GM12874 (cell line): ENCODE measurements around the gene RAPGEF6.

ENCODE experiments used
- TF ChIP-seq, protein P1 (sequence below): IDR thresholded peaks from 2 replicates; pipeline ENCODE4 v1.5.1; 2011; ENCODE audit warnings: low read depth, mild to moderate bottlenecking, control low read depth, low read length, moderate library complexity; ENCODE audit not compliant: insufficient read depth

Gene RAPGEF6

DNA sequence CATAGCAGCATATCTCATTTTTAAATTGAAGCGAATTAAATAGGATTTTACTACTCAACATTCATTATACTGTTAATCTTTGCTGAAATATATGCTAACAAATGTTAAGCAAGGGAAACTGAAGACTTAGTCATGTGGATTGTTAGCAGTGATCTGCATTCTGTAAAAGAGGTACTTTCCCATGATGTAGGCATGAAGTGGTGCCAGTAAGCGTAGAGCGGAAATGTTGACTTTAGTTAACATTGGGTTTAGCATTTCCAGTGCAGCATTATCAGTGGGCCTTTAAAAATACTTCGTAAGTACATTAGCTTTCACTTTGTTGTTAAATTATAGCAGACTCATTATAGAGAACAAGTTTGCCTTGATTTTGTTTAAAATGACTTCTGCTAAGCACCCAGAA is 240.9 kb downstream of the RAPGEF6 start:
- TF ChIP-seq, protein P1, sequence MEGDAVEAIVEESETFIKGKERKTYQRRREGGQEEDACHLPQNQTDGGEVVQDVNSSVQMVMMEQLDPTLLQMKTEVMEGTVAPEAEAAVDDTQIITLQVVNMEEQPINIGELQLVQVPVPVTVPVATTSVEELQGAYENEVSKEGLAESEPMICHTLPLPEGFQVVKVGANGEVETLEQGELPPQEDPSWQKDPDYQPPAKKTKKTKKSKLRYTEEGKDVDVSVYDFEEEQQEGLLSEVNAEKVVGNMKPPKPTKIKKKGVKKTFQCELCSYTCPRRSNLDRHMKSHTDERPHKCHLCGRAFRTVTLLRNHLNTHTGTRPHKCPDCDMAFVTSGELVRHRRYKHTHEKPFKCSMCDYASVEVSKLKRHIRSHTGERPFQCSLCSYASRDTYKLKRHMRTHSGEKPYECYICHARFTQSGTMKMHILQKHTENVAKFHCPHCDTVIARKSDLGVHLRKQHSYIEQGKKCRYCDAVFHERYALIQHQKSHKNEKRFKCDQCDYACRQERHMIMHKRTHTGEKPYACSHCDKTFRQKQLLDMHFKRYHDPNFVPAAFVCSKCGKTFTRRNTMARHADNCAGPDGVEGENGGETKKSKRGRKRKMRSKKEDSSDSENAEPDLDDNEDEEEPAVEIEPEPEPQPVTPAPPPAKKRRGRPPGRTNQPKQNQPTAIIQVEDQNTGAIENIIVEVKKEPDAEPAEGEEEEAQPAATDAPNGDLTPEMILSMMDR = no peak

DNA sequence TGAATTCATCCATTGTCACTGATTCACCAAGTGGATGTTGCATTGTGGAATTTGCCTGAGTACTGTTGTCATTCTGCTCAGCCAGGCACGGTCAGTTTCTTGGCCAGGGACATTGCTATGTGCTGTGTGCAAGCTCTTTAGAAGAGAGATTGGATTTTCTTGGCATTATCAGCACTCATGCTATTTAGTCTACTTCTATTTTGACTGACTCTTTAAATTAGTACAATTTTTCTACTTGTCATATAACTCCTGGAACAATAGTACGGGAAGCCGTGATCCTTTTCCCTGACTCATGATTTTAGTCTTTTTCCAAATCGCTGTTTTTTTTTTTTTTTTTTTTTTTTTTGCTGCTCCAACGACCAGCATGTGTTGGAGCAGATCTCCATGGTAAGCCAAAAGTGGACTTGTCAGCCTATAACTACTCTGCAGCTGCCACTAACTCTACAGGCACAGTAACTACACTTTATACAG is 241.5 kb downstream of the RAPGEF6 start:
- TF ChIP-seq, protein P1 = no peak

DNA sequence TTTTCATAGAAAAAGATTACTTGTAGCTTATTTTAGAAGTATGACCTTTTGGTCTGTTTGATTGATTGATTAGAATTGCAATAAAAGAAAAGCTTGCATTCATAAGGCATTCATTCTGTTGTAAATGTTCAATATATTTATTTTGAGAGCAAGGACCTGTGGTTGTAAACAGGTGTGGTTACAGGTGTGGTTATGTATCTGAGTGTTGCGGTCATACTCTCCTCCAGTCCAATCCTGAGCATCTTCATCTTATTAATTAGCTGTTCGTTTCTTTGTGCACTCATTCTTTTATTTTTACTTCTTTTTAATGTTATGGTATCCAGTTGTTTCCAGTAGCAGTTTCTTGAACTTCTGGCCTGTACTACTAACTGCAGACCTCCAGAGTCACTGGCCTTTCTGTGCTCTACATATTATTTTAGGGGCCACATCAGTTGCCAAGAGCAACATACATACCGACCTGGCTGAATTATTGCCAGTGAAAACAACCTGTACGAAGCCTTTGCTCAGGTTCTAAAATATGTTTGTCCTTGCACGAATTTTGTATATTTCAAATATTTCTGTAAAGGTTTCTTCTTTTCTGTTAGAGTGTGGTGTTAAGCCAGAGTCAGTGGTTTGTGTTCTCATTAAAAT is 242.4 kb downstream of the RAPGEF6 start:
- TF ChIP-seq, protein P1 = no peak

DNA sequence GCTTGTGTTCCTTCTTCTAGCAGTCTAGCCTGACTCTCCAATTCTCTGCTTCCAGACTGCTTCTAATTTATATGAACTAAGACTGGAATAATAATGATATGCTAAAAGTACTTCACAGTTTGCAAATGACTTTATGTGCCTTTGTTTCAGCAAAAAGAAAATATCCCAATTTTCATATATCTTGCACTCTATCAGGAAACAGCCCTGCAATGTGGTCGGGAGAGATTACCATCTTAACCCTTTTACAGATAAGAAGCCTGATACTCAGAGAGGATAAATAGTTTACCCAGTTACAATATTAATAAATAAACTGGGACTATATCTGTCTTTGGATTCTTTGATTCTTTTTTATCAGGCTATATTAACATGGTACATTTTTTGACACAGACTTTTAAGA is 245.2 kb downstream of the RAPGEF6 start:
- TF ChIP-seq, protein P1 = no peak

DNA sequence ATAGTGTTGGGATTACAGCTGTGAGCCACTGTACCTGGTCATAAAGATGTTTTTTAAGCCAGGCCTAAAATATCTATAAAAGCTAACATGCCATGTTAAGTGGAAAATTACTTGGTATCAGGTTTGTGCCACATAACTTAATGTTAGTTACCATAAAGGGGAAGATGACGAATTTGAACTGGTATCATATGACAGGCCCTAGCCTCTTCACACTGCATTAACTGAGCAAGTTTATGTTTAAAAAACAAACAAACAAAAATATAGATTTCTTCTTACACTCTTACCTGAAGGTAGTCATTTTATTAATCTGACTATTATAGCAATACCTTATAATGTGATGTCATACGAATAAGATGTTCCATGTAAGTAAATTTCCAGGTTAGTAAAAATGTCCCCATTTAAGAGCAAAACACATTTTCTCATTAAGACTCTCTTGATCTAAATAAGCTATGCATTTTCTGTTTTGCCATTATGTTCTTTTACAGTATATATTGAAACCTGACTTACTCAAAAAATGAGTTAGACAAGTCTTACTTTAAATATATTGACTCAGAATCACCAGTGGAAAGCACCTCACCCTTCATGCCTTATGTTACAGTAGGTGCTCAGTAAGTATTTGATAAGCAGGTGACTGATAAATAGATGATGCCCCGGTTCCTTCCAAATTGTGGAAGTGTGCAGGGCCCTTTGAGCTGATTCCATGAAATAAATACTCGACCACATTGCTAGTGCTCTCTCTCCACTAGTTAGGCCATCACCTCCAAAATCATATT is 245.7 kb downstream of the RAPGEF6 start:
- TF ChIP-seq, protein P1 = no peak

GRCh38 chr5:131387255-131387654 is 247.8 kb downstream of the RAPGEF6 start:
- TF ChIP-seq, protein P1 = no peak

GRCh38 chr5:131386779-131387178 is 248.2 kb downstream of the RAPGEF6 start:
- TF ChIP-seq, protein P1 = no peak
